ENCODE measurements around the gene VIPR2.

GRCh38 chr7:159091041-159091440 is 53.6 kb downstream of the VIPR2 start:
- TF ChIP-seq CTCF (IDR thresholded peaks at IDR 0.05; ENCODE audit: borderline replicate concordance, extremely low read depth, low read length, poor library complexity, severe bottlenecking): no peak
- no peak for TF ChIP-seq EZH2 (IDR thresholded peaks at IDR 0.05; ENCODE audit: borderline replicate concordance, low read depth, low read length, severe bottlenecking)
